Panc1 (cell line): ENCODE data around the gene PDIK1L. TPM values are rescaled to one million over a fixed set of nuclear protein-coding genes. Genes with fewer than 3 reads are reported as not detected.

Source experiments
- ATAC-seq: fragments of 200-7000 bp; cut with Tn5 transposase; 2 replicates; pipeline ENCODE4 v1.9.1; 2020; ENCODE audit warnings: mild to moderate bottlenecking, moderate library complexity
- BruUV-seq: library from RNA; stranded (reverse); fragments of 400-500 nt; replicated peaks from 2 replicates; lab custom pipeline; 2021; lab: Mats Ljungman, UMichigan
- CTCF ChIA-PET: fragments of 300-600 bp; sonication (Branson Sonifier 250); formaldehyde crosslinking; loops from one replicate; lab custom pipeline; 2022; ENCODE audit warnings: antibody characterized with exemption; lab: Charles Lee
- POLR2A ChIA-PET: fragments of 300-600 bp; sonication (Branson Sonifier 250); formaldehyde crosslinking; loops from one replicate; lab custom pipeline; 2022; ENCODE audit warnings: antibody characterized with exemption; lab: Charles Lee
- DNase-seq: peaks from one replicate; pipeline ENCODE4 v3.0.0-alpha.2; 2010; ENCODE audit warnings: low read depth, low spot score
- H3K27ac ChIP-seq: 2 replicates; pipeline ENCODE4 v1.5.1; 2011; ENCODE audit warnings: mild to moderate bottlenecking, low read length, inconsistent platforms
- H3K27me3 ChIP-seq: fragments of 200-500 bp; sonication (Bioruptor generic); 2 replicates; pipeline ENCODE4 v1.6.0; 2014; ENCODE audit warnings: low read length, inconsistent platforms; ENCODE audit not compliant: control insufficient read depth, insufficient read depth
- H3K36me3 ChIP-seq: fragments of 200-500 bp; sonication (Bioruptor generic); 2 replicates; pipeline ENCODE4 v1.5.1; 2014; ENCODE audit warnings: inconsistent platforms, mild to moderate bottlenecking, low read length, moderate library complexity; ENCODE audit not compliant: control insufficient read depth, insufficient read depth
- H3K4me1 ChIP-seq: 2 replicates; pipeline ENCODE4 v1.5.1; 2011; ENCODE audit warnings: inconsistent platforms, mild to moderate bottlenecking, low read length, moderate library complexity; ENCODE audit not compliant: control insufficient read depth, insufficient read depth
- H3K4me3 ChIP-seq, 2 experiments: 2 replicates each; pipeline ENCODE4 v1.5.1; 2011 to 2012; ENCODE audit warnings: low read depth in 2 of 2, low read length in 2 of 2, mild to moderate bottlenecking in 2 of 2, inconsistent platforms in 1 of 2, moderate library complexity in 1 of 2
- H3K9me3 ChIP-seq: fragments of 200-500 bp; sonication (Bioruptor generic); 2 replicates; pipeline ENCODE4 v1.5.1; 2014; ENCODE audit warnings: low read depth, mild to moderate bottlenecking, inconsistent platforms, low read length, moderate library complexity; ENCODE audit not compliant: control insufficient read depth, insufficient read depth
- POLR2AphosphoS5 ChIP-seq: IDR thresholded peaks from 2 replicates; pipeline ENCODE4 v1.6.1; 2012; ENCODE audit warnings: mild to moderate bottlenecking, low read depth, low read length, moderate library complexity
- SIN3A ChIP-seq: IDR thresholded peaks from 2 replicates; pipeline ENCODE4 v1.6.1; 2012; ENCODE audit warnings: low read depth, mild to moderate bottlenecking, low read length, moderate library complexity, borderline replicate concordance; ENCODE audit not compliant: insufficient read depth
- TCF7L2 ChIP-seq: IDR thresholded peaks from 2 replicates; pipeline ENCODE4 v1.6.1; 2011; ENCODE audit warnings: mild to moderate bottlenecking, low read depth, low read length, inconsistent platforms
- in situ Hi-C: cut with HindIII; loops from 2 replicates; pipeline ENCODE4 v1.10.0; 2016; ENCODE audit warnings: low sequenced_read_pairs, low pct_unique_long_range_greater_than_20kb
- intact Hi-C: fragments of 100-400 bp; cut with micrococcal nuclease; formaldehyde crosslinking; loops from one replicate; pipeline ENCODE4 v1.10.0; 2022; ENCODE audit not compliant: unreplicated experiment
- total RNA-seq: library from RNA; stranded (reverse); gene quantifications from one replicate; pipeline ENCODE4 v1.2.1, GENCODE V29; 2021; ENCODE audit not compliant: unreplicated experiment
- TF ChIP-seq, protein P1 (sequence below): fragments of 450-650 bp; IDR thresholded peaks from 2 replicates; pipeline ENCODE4 v1.5.1; 2017; ENCODE audit warnings: mild to moderate bottlenecking
- TF ChIP-seq, protein P2 (sequence below), 2 experiments: IDR thresholded peaks; 2 replicates each; pipeline ENCODE4 v1.6.1; 2011 to 2012; ENCODE audit warnings: low read depth in 2 of 2, control low read depth in 1 of 2, low read length in 1 of 2, mild to moderate bottlenecking in 1 of 2, moderate library complexity in 1 of 2; ENCODE audit not compliant: insufficient read depth in 1 of 2

The PDIK1L gene
- total RNA-seq, 1 experiment from 2014 or later, result 8.0 TPM

DNA sequence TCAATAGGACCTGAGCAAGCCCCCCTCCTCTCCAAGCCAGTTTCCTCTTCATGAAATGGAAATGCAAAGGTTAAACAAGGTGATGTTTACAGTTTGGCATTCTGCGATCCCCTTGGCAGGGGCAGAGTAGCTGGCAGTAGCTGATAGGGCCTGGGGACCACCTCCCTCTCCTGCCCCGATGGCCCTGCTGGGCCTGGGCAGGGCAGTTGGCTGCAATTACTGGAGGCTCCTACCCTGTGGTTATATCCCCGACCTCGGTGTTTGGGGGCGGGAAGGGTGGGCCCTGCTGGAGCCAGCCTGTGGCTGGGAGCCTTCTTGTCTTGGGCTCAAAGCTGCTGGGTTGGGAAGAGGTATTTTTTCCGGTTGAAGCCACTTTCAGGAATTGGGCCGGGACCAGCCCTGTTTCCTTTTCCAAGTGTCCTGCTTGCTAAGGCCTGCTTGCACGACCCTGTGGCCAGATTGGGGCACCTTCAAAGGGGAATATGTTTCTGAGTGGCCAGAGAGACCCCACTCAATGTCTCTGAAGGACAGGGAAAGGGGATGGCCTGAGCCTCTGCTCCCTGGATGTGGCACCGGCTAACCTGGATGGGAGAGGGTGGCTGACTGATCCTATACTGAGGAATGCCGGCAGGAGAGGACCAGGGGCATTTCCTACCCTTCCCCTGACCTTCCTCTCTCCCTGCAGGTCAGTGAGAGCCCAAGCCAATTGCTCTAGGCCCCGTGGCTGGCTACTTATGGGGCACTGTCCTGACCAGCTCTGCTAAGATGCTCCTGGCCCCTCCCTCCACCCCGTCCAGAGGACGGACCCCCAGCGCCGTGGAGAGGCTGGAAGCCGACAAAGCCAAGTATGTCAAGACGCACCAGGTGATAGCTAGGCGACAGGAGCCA, 49.1 kb downstream of the PDIK1L start:
- in situ Hi-C loops, result no loop called here
- TF ChIP-seq TCF7L2, result no peak
- TF ChIP-seq, protein P1, sequence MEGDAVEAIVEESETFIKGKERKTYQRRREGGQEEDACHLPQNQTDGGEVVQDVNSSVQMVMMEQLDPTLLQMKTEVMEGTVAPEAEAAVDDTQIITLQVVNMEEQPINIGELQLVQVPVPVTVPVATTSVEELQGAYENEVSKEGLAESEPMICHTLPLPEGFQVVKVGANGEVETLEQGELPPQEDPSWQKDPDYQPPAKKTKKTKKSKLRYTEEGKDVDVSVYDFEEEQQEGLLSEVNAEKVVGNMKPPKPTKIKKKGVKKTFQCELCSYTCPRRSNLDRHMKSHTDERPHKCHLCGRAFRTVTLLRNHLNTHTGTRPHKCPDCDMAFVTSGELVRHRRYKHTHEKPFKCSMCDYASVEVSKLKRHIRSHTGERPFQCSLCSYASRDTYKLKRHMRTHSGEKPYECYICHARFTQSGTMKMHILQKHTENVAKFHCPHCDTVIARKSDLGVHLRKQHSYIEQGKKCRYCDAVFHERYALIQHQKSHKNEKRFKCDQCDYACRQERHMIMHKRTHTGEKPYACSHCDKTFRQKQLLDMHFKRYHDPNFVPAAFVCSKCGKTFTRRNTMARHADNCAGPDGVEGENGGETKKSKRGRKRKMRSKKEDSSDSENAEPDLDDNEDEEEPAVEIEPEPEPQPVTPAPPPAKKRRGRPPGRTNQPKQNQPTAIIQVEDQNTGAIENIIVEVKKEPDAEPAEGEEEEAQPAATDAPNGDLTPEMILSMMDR, result no peak
- TF ChIP-seq SIN3A, result no peak
- TF ChIP-seq POLR2AphosphoS5, result no peak
- TF ChIP-seq, protein P2, sequence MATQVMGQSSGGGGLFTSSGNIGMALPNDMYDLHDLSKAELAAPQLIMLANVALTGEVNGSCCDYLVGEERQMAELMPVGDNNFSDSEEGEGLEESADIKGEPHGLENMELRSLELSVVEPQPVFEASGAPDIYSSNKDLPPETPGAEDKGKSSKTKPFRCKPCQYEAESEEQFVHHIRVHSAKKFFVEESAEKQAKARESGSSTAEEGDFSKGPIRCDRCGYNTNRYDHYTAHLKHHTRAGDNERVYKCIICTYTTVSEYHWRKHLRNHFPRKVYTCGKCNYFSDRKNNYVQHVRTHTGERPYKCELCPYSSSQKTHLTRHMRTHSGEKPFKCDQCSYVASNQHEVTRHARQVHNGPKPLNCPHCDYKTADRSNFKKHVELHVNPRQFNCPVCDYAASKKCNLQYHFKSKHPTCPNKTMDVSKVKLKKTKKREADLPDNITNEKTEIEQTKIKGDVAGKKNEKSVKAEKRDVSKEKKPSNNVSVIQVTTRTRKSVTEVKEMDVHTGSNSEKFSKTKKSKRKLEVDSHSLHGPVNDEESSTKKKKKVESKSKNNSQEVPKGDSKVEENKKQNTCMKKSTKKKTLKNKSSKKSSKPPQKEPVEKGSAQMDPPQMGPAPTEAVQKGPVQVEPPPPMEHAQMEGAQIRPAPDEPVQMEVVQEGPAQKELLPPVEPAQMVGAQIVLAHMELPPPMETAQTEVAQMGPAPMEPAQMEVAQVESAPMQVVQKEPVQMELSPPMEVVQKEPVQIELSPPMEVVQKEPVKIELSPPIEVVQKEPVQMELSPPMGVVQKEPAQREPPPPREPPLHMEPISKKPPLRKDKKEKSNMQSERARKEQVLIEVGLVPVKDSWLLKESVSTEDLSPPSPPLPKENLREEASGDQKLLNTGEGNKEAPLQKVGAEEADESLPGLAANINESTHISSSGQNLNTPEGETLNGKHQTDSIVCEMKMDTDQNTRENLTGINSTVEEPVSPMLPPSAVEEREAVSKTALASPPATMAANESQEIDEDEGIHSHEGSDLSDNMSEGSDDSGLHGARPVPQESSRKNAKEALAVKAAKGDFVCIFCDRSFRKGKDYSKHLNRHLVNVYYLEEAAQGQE (IDR thresholded peaks at IDR 0.05; ENCODE audit: insufficient read depth in 1 of 2, low read depth in 2 of 2, low read length in 1 of 2), result no peak
- H3K27ac ChIP-seq, result peak overlapping the region; percentile 73
- ChIA-PET CTCF (no interaction called here), POLR2A (no interaction called here)
- intact Hi-C loops, result no loop called here
- DNase-seq (no peak), ATAC-seq (no peak)
- no TSS peak for BruUV-seq
- peak overlapping the region in 1 of 2 experiments; percentile 53; a peak in 2 of 4 replicates for H3K4me3 ChIP-seq
- no peaks in the 10 kb centered on the region for H3K36me3 ChIP-seq
- H3K4me1 ChIP-seq, result peaks cover 6% of the 10 kb centered on the region; the same call in 1 of the 2 replicates
- no peaks in the 10 kb centered on the region for H3K27me3 ChIP-seq
- H3K9me3 ChIP-seq, result no peaks in the 10 kb centered on the region

DNA sequence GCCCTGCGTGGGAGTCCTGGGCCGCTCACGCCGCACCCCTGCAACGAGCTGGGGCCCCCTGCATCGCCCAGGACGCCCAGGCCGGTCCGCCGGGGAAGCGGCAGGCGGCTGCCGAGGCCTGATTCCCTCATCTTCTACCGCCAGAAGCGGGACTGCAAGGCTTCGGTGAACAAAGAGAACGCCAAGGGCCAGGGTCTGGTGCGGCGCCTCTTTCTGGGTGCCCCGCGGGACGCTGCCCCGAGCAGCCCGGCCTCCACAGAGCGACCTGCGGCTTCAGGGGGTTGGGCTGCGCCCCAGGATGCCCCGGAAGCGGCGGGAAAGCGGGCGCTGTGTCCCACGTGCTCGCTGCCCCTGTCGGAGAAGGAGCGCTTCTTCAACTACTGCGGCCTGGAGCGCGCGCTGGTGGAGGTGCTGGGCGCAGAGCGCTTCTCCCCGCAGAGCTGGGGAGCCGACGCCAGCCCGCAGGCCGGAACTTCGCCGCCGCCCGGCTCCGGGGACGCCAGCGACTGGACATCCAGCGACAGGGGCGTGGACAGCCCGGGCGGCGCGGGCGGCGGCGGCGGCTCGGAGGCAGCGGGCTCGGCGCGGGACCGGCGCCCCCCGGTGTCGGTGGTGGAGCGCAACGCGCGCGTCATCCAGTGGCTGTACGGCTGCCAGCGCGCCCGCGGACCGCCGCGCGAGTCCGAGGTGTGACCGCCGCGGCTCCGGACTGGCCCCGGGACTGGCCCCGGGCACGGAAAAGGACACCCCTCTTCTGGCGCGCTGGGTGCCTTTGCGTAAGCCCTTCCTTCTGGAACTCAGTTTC, 50.0 kb downstream of the PDIK1L start:
- H3K27ac ChIP-seq, result peak overlapping the region; percentile 73
- peak; percentile 71 for ATAC-seq
- DNase-seq, result no peak
- H3K36me3 ChIP-seq, result no peaks in the 10 kb centered on the region
- H3K27me3 ChIP-seq, result no peaks in the 10 kb centered on the region
- intact Hi-C loops, result no loop called here
- BruUV-seq, result no TSS peak
- H3K4me1 ChIP-seq, result peaks cover 6% of the 10 kb centered on the region; the same call in 1 of the 2 replicates
- POLR2A ChIA-PET, result no interaction called here
- H3K9me3 ChIP-seq, result no peaks in the 10 kb centered on the region
- peak overlapping the region; percentile 47 to 56 for H3K4me3 ChIP-seq
- CTCF ChIA-PET, result no interaction called here
- TF ChIP-seq, protein P1, result peak; percentile 39; the same call in 1 of the 2 replicates
- TF ChIP-seq SIN3A, result no peak
- in situ Hi-C loops, result no loop called here
